Erythroblast (primary cell): ENCODE results near the gene TMEFF2.

ENCODE experiments used
- GATA1 ChIP-seq: IDR thresholded peaks from 2 replicates; pipeline ENCODE4 v1.6.1; 2011; ENCODE audit warnings: low read depth, mild to moderate bottlenecking, control low read depth, low read length, moderate library complexity
- POLR2A ChIP-seq: IDR thresholded peaks from 2 replicates; pipeline ENCODE4 v1.6.1; 2011; ENCODE audit warnings: mild to moderate bottlenecking, low read length

GRCh38 chr2:192140236-192140839 is 54.4 kb downstream of the TMEFF2 start:
- TF ChIP-seq GATA1 (no peak), POLR2A (no peak)
